GM10266 (cell line): Measurements from ENCODE around the gene HSPH1.

Experiments
- DNase-seq: peaks from one replicate; pipeline ENCODE4 v3.0.0; 2012; ENCODE audit errors: extremely low spot score
- CTCF ChIP-seq: IDR thresholded peaks from 2 replicates; pipeline ENCODE4 v1.5.1; 2012; ENCODE audit warnings: mild to moderate bottlenecking, low read depth; ENCODE audit not compliant: control insufficient read depth, insufficient read depth; ENCODE audit errors: missing control alignments

The HSPH1 gene

GRCh38 chr13:31119526-31119925 lies 42.2 kb downstream of the HSPH1 start:
- TF ChIP-seq CTCF: no peak

GRCh38 chr13:31116224-31116623 lies 45.5 kb downstream of the HSPH1 start:
- no peak for DNase-seq
- TF ChIP-seq CTCF: no peak

More at GRCh38 chr13:31119526-31119925, 42.2 kb downstream of the HSPH1 start:
- DNase-seq: no peak

- TF ChIP-seq CTCF: no peak
- DNase-seq: no peak
Measured at GRCh38 chr13:31115616-31116015, 46.1 kb downstream of the HSPH1 start.

GRCh38 chr13:31114641-31115040 lies 47.1 kb downstream of the HSPH1 start:
- TF ChIP-seq CTCF: no peak
- no peak for DNase-seq

- no peak for DNase-seq
- no peak for TF ChIP-seq CTCF
Measured at GRCh38 chr13:31111136-31111535, 50.6 kb downstream of the HSPH1 start.

GRCh38 chr13:31110617-31111016 lies 51.1 kb downstream of the HSPH1 start:
- DNase-seq: no peak
- TF ChIP-seq CTCF: no peak

- DNase-seq: no peak
- TF ChIP-seq CTCF: no peak
Measured at GRCh38 chr13:31110169-31110568, 51.5 kb downstream of the HSPH1 start.
